Measurements from ENCODE around the gene ULBP2.
"Not testable (repeated sequence)": the region's sequence is repeated elsewhere in the genome, so short reads cannot be mapped to it uniquely, and the experiment has no call there.

ULBP2 gene

GRCh38 chr6:149903938-149904611, 37.7 kb upstream of the ULBP2 start:
- H3K4me3 ChIP-seq (replicated peaks in 1 of 2; ENCODE audit: low read depth in 2 of 2, low read length in 2 of 2): no peak overlapping the region
- no peak for TF ChIP-seq CTCF (IDR thresholded peaks at IDR 0.05; ENCODE audit: low read depth, low read length)
- DNase-seq (ENCODE audit: low read depth in 2 of 2): no peak

GRCh38 chr6:149904661-149905370, 37.0 kb upstream of the ULBP2 start:
- no peak for TF ChIP-seq CTCF (IDR thresholded peaks at IDR 0.05; ENCODE audit: low read depth, low read length)
- DNase-seq (ENCODE audit: low read depth in 2 of 2): no peak
- no peak overlapping the region for H3K4me3 ChIP-seq (replicated peaks in 1 of 2; ENCODE audit: low read depth in 2 of 2, low read length in 2 of 2)

- H3K4me3 ChIP-seq (replicated peaks in 1 of 2; ENCODE audit: low read depth in 2 of 2, low read length in 2 of 2): no peak overlapping the region
- no peak for TF ChIP-seq CTCF (IDR thresholded peaks at IDR 0.05; ENCODE audit: low read depth, low read length)
- DNase-seq (ENCODE audit: low read depth in 2 of 2): no peak
Observed at GRCh38 chr6:149905371-149905910, 36.4 kb upstream of the ULBP2 start.

- no peak for DNase-seq (ENCODE audit: low read depth in 2 of 2)
- no peak overlapping the region for H3K4me3 ChIP-seq (replicated peaks in 1 of 2; ENCODE audit: low read depth in 2 of 2, low read length in 2 of 2)
- no peak for TF ChIP-seq CTCF (IDR thresholded peaks at IDR 0.05; ENCODE audit: low read depth, low read length)
Observed at GRCh38 chr6:149905911-149906371, 35.9 kb upstream of the ULBP2 start.

GRCh38 chr6:149906405-149906804, 35.4 kb upstream of the ULBP2 start:
- no peak for DNase-seq (ENCODE audit: low read depth in 2 of 2)
- no peak for TF ChIP-seq CTCF (IDR thresholded peaks at IDR 0.05; ENCODE audit: low read depth, low read length)
- H3K4me3 ChIP-seq (replicated peaks in 1 of 2; ENCODE audit: low read depth in 2 of 2, low read length in 2 of 2): no peak overlapping the region

GRCh38 chr6:149907317-149907716, 34.5 kb upstream of the ULBP2 start:
- no peak overlapping the region for H3K4me3 ChIP-seq (replicated peaks in 1 of 2; ENCODE audit: low read depth in 2 of 2, low read length in 2 of 2)
- TF ChIP-seq CTCF (IDR thresholded peaks at IDR 0.05; ENCODE audit: low read depth, low read length): no peak
- no peak for DNase-seq (ENCODE audit: low read depth in 2 of 2)

GRCh38 chr6:149908480-149908879, 33.3 kb upstream of the ULBP2 start:
- not testable (repeated sequence) for H3K4me3 ChIP-seq (replicated peaks in 1 of 2; ENCODE audit: low read depth in 2 of 2, low read length in 2 of 2); DNase-seq (ENCODE audit: low read depth in 2 of 2)

All from cardiac fibroblast (primary cell).